ENCODE measurements around the gene ARL6IP4. TPM values are rescaled to one million over a fixed set of nuclear protein-coding genes. Genes with fewer than 3 reads are reported as not detected.
A peak's percentile ranks its signal among the peaks of the same experiment; 100 is the strongest.

Gene ARL6IP4
- total and polyA plus RNA-seq, 2 donors (not counting 1 experiment from before 2014, with no cell fraction given): 145 to 149 TPM

GRCh38 chr12:123022846-123023245 lies 42.4 kb downstream of the ARL6IP4 start:
- Histone ChIP-seq H2AFZ (ENCODE audit: low read length) (no peak overlapping the region), H3K9ac (ENCODE audit: insufficient read depth, low read length) (no peak overlapping the region), H3K4me1 (ENCODE audit: control insufficient read depth, extremely low read depth, insufficient read depth, low read length) (peaks cover 6% of the 10 kb centered on the region), H3K9me3 (ENCODE audit: control insufficient read depth, insufficient read depth, low read depth, low read length) (no peaks in the 10 kb centered on the region), H3K79me2 (ENCODE audit: control insufficient read depth, insufficient read depth, low read length) (no peaks in the 10 kb centered on the region), H3K27ac (ENCODE audit: insufficient read depth, low read length) (no peak overlapping the region), H3K36me3 (ENCODE audit: control insufficient read depth, insufficient read depth, low read length) (no peaks in the 10 kb centered on the region), H3K27me3 (ENCODE audit: control insufficient read depth, insufficient read depth, low read length) (no peaks in the 10 kb centered on the region), H4K20me1 (ENCODE audit: control insufficient read depth, extremely low read depth, insufficient read depth, low read length) (no peaks in the 10 kb centered on the region), H3K4me2 (ENCODE audit: extremely low read depth, insufficient read depth, low read length) (no peak overlapping the region), H3K4me3 (replicated peaks in 1 of 4; ENCODE audit: control extremely low read depth in 1 of 4, insufficient read depth in 1 of 4, low read depth in 3 of 4, low read length in 4 of 4) (no peak overlapping the region)
- TF ChIP-seq EZH2 (IDR thresholded peaks at IDR 0.05; ENCODE audit: low read length, missing control alignments) (no peak), CTCF (conservative IDR thresholded peaks at IDR 0.05 in 1 of 2, IDR thresholded peaks at IDR 0.05 in 1 of 2; ENCODE audit: low read depth in 1 of 2, low read length in 2 of 2) (no peak)
- no peak for DNase-seq (ENCODE audit: low read depth in 2 of 2)

GRCh38 chr12:123024819-123025391 lies 44.4 kb downstream of the ARL6IP4 start:
- Histone ChIP-seq H3K9me3 (ENCODE audit: control insufficient read depth, insufficient read depth, low read depth, low read length) (no peaks in the 10 kb centered on the region), H2AFZ (ENCODE audit: low read length) (no peak overlapping the region), H3K4me3 (replicated peaks in 1 of 4; ENCODE audit: control extremely low read depth in 1 of 4, insufficient read depth in 1 of 4, low read depth in 3 of 4, low read length in 4 of 4) (no peak overlapping the region), H3K27me3 (ENCODE audit: control insufficient read depth, insufficient read depth, low read length) (no peaks in the 10 kb centered on the region), H4K20me1 (ENCODE audit: control insufficient read depth, extremely low read depth, insufficient read depth, low read length) (no peaks in the 10 kb centered on the region), H3K27ac (ENCODE audit: insufficient read depth, low read length) (no peak overlapping the region), H3K4me1 (ENCODE audit: control insufficient read depth, extremely low read depth, insufficient read depth, low read length) (peaks cover 3% of the 10 kb centered on the region), H3K4me2 (ENCODE audit: extremely low read depth, insufficient read depth, low read length) (no peak overlapping the region), H3K9ac (ENCODE audit: insufficient read depth, low read length) (no peak overlapping the region), H3K36me3 (ENCODE audit: control insufficient read depth, insufficient read depth, low read length) (no peaks in the 10 kb centered on the region), H3K79me2 (ENCODE audit: control insufficient read depth, insufficient read depth, low read length) (no peaks in the 10 kb centered on the region)
- no peak for TF ChIP-seq EZH2 (IDR thresholded peaks at IDR 0.05; ENCODE audit: low read length, missing control alignments)
- no peak for TF ChIP-seq CTCF (conservative IDR thresholded peaks at IDR 0.05 in 1 of 2, IDR thresholded peaks at IDR 0.05 in 1 of 2; ENCODE audit: low read depth in 1 of 2, low read length in 2 of 2)
- DNase-seq (ENCODE audit: low read depth in 2 of 2): peak; percentile 44 to 47

- H3K4me2 ChIP-seq (ENCODE audit: extremely low read depth, insufficient read depth, low read length): no peak overlapping the region
- no peaks in the 10 kb centered on the region for H3K79me2 ChIP-seq (ENCODE audit: control insufficient read depth, insufficient read depth, low read length)
- DNase-seq (ENCODE audit: low read depth in 2 of 2): no peak
- H3K27me3 ChIP-seq (ENCODE audit: control insufficient read depth, insufficient read depth, low read length): no peaks in the 10 kb centered on the region
- H3K4me3 ChIP-seq (replicated peaks in 1 of 4; ENCODE audit: control extremely low read depth in 1 of 4, insufficient read depth in 1 of 4, low read depth in 3 of 4, low read length in 4 of 4): no peak overlapping the region
- no peak overlapping the region for H3K27ac ChIP-seq (ENCODE audit: insufficient read depth, low read length)
- peaks cover 3% of the 10 kb centered on the region for H3K4me1 ChIP-seq (ENCODE audit: control insufficient read depth, extremely low read depth, insufficient read depth, low read length)
- H3K36me3 ChIP-seq (ENCODE audit: control insufficient read depth, insufficient read depth, low read length): no peaks in the 10 kb centered on the region
- H3K9me3 ChIP-seq (ENCODE audit: control insufficient read depth, insufficient read depth, low read depth, low read length): no peaks in the 10 kb centered on the region
- H3K9ac ChIP-seq (ENCODE audit: insufficient read depth, low read length): no peak overlapping the region
- H4K20me1 ChIP-seq (ENCODE audit: control insufficient read depth, extremely low read depth, insufficient read depth, low read length): no peaks in the 10 kb centered on the region
- no peak for TF ChIP-seq EZH2 (IDR thresholded peaks at IDR 0.05; ENCODE audit: low read length, missing control alignments)
- TF ChIP-seq CTCF (conservative IDR thresholded peaks at IDR 0.05 in 1 of 2, IDR thresholded peaks at IDR 0.05 in 1 of 2; ENCODE audit: low read depth in 1 of 2, low read length in 2 of 2): no peak
- no peak overlapping the region for H2AFZ ChIP-seq (ENCODE audit: low read length)
These were observed 45.8 kb downstream of the ARL6IP4 start for GRCh38 chr12:123026094-123026853.

Measured in fibroblast of lung (primary cell).